GM12878 (cell line): ENCODE data around the gene ATF6B. TPM values are rescaled to one million over a fixed set of nuclear protein-coding genes. Genes with fewer than 3 reads are reported as not detected.

Source experiments
- ATAC-seq: fragments of 200-7000 bp; cut with Tn5 transposase; 3 replicates; pipeline ENCODE4 v1.9.1; 2020; ENCODE audit warnings: mild to moderate bottlenecking, moderate library complexity
- BruUV-seq: library from RNA; stranded (reverse); fragments of 400-500 nt; replicated peaks from 2 replicates; lab custom pipeline; 2021; lab: Mats Ljungman, UMichigan
- CTCF ChIA-PET: fragments of 300-600 bp; sonication (Branson Sonifier 250); formaldehyde crosslinking; extraction: SDS; loops from one replicate; lab custom pipeline; 2021; ENCODE audit warnings: inconsistent platforms; lab: Yijun Ruan, JAX
- POLR2A ChIA-PET: fragments of 350-600 bp; formaldehyde crosslinking; extraction: SDS; loops from one replicate; lab custom pipeline; 2021; ENCODE audit warnings: inconsistent platforms; lab: Charles Lee
- RAD21 ChIA-PET: fragments of 300-600 bp; sonication (Branson Sonifier 250); formaldehyde crosslinking; loops from one replicate; lab custom pipeline; 2023; ENCODE audit warnings: antibody characterized with exemption; ENCODE audit not compliant: unreplicated experiment; lab: Charles Lee
- SMC1A ChIA-PET: fragments of 300-600 bp; sonication (Branson Sonifier 250); formaldehyde crosslinking; loops from one replicate; lab custom pipeline; 2023; ENCODE audit not compliant: unreplicated experiment, uncharacterized antibody; lab: Charles Lee
- DNase-seq: peaks from one replicate; pipeline ENCODE4 v3.0.0-alpha.2; 2011; ENCODE audit warnings: low read depth, low spot score
- FAIRE-seq: peaks from 3 replicates; lab custom pipeline; 2011; peaks lifted over from hg19 to GRCh38; lab: Jason Lieb, UNC
- H2AFZ ChIP-seq: 2 replicates; pipeline ENCODE4 v1.6.0; 2011; ENCODE audit warnings: low read depth, low read length, control low read depth; ENCODE audit not compliant: control insufficient read depth
- H3K27ac ChIP-seq: 2 replicates; pipeline ENCODE4 v1.5.1; 2011; ENCODE audit warnings: control low read depth; ENCODE audit not compliant: control insufficient read depth, insufficient read depth
- H3K27me3 ChIP-seq, 2 experiments: replicated peaks in 1 of 2; 2 replicates each; pipeline versions ENCODE4 v1.6.0 to v1.6.1; 2011; ENCODE audit warnings: low read length in 1 of 2; ENCODE audit not compliant: control insufficient read depth in 2 of 2, insufficient read depth in 2 of 2
- H3K36me3 ChIP-seq, 2 experiments: 2 replicates each; pipeline ENCODE4 v1.5.1; 2011; ENCODE audit warnings: low read length in 1 of 2; ENCODE audit not compliant: control insufficient read depth in 2 of 2, insufficient read depth in 2 of 2
- H3K4me1 ChIP-seq: 2 replicates; pipeline ENCODE4 v1.6.1; 2011; ENCODE audit warnings: mild to moderate bottlenecking, low read length, moderate library complexity, mixed read lengths; ENCODE audit not compliant: control insufficient read depth, insufficient read depth
- H3K4me2 ChIP-seq: 2 replicates; pipeline ENCODE4 v1.6.0; 2011; ENCODE audit warnings: control low read depth; ENCODE audit not compliant: control insufficient read depth, insufficient read depth
- H3K4me3 ChIP-seq: fragments of 200-600 bp; sonication (generic); 2 replicates; pipeline ENCODE4 v1.5.1; 2016
- H3K79me2 ChIP-seq: 2 replicates; pipeline ENCODE4 v1.6.0; 2011; ENCODE audit warnings: low read length; ENCODE audit not compliant: control insufficient read depth, insufficient read depth
- H3K9ac ChIP-seq: 2 replicates; pipeline ENCODE4 v1.8.0; 2011; ENCODE audit warnings: low read length, control low read depth, mixed read lengths; ENCODE audit not compliant: control insufficient read depth, insufficient read depth
- H3K9me3 ChIP-seq: replicated peaks from 3 replicates; pipeline ENCODE4 v1.5.1; 2011; ENCODE audit warnings: mild to moderate bottlenecking, low read length; ENCODE audit not compliant: control insufficient read depth, insufficient read depth
- H4K20me1 ChIP-seq: 2 replicates; pipeline ENCODE4 v1.6.0; 2011; ENCODE audit not compliant: control insufficient read depth, insufficient read depth
- CHD4 ChIP-seq: fragments of 200-600 bp; sonication (generic); IDR thresholded peaks from 2 replicates; pipeline ENCODE4 v1.6.1; 2016; ENCODE audit warnings: mild to moderate bottlenecking
- MTA3 ChIP-seq: IDR thresholded peaks from 2 replicates; pipeline ENCODE4 v1.6.1; 2012; ENCODE audit warnings: low read length, inconsistent platforms, borderline replicate concordance
- MYC ChIP-seq: IDR thresholded peaks from 2 replicates; pipeline ENCODE4 v1.6.1; 2011; ENCODE audit warnings: mild to moderate bottlenecking, low read length, moderate library complexity, inconsistent platforms; ENCODE audit not compliant: insufficient read depth, insufficient replicate concordance, insufficient read length, severe bottlenecking
- PAX5 ChIP-seq: IDR thresholded peaks from 2 replicates; pipeline ENCODE4 v1.6.1; 2011; ENCODE audit warnings: low read depth, low read length, borderline replicate concordance
- SIN3A ChIP-seq: IDR thresholded peaks from 2 replicates; pipeline ENCODE4 v1.6.1; 2012; ENCODE audit warnings: low read depth, low read length, improper control_type of control experiment
- SIX5 ChIP-seq: IDR thresholded peaks from 2 replicates; pipeline ENCODE4 v1.6.1; 2011; ENCODE audit warnings: mild to moderate bottlenecking, low read depth, low read length, moderate library complexity; ENCODE audit not compliant: severe bottlenecking
- SUZ12 ChIP-seq: fragments of 200-600 bp; sonication (generic); IDR thresholded peaks from one replicate; pipeline ENCODE4 v1.6.1; 2018; ENCODE audit warnings: antibody characterized with exemption, mild to moderate bottlenecking; ENCODE audit not compliant: unreplicated experiment
- WRNIP1 ChIP-seq: IDR thresholded peaks from 2 replicates; pipeline ENCODE4 v1.6.1; 2011; ENCODE audit warnings: low read depth, low read length, improper control_type of control experiment, borderline replicate concordance
- WGBS: methylation state at CpG from one replicate; pipeline ENCODE4 v1.1.6; 2016; ENCODE audit warnings: low lambda C conversion rate; ENCODE audit not compliant: insufficient replicate concordance, insufficient coverage; ENCODE audit errors: missing lambda C conversion rate; 5-methylcytosine and 5-hydroxymethylcytosine counted together
- in situ Hi-C: fragments of 300-500 bp; cut with MboI; formaldehyde crosslinking; loops from 9 replicates; pipeline ENCODE4 v1.14.3; 2018; ENCODE audit warnings: mixed read lengths
- intact Hi-C: fragments of 100-400 bp; cut with micrococcal nuclease; formaldehyde crosslinking; loops from one replicate; pipeline ENCODE4 v1.14.2; 2022; ENCODE audit not compliant: unreplicated experiment
- polyA plus RNA-seq, 11 experiments: library from polyadenylated mRNA; depleted of rRNA in 4 of 11; unstranded in 6 of 11; stranded (reverse) in 5 of 11; fragments of >200 nt; fragmentation: Nextera tagmentation in 4 of 11; fragmentation: Illumina TruSeq in 1 of 11; extraction: Ambion mirVana in 4 of 11; extraction: Trizol in 1 of 11; gene quantifications; 1 replicate in 1 of 11; 2 replicates in 10 of 11; pipeline versions ENCODE4 v1.2.1 to v1.2.3, GENCODE V29; 2011 to 2016; ENCODE audit warnings: inconsistent platforms in 2 of 11, missing spikeins in 2 of 11, low read depth in 1 of 11
- total RNA-seq, 4 experiments: library from RNA; depleted of rRNA in 3 of 4; stranded (reverse); fragments of >200 nt in 3 of 4; fragmentation: Illumina TruSeq in 1 of 4; extraction: Trizol in 1 of 4; gene quantifications; 2 replicates each; pipeline versions ENCODE4 v1.2.1 to v1.2.3, GENCODE V29; 2013 to 2021
- TF ChIP-seq, protein P1 (sequence below): IDR thresholded peaks from 2 replicates; pipeline ENCODE4 v1.6.1; 2011; ENCODE audit warnings: borderline replicate concordance, low read depth, mild to moderate bottlenecking, moderate library complexity, low read length; ENCODE audit not compliant: insufficient read depth, poor library complexity, severe bottlenecking

Gene ATF6B
- total and polyA plus RNA-seq, 10 of the 15 experiments (the other 5 are each of a cell fraction or from before 2014, with no cell fraction given), result 13.6 to 83.9 (median 44.0) TPM

DNA sequence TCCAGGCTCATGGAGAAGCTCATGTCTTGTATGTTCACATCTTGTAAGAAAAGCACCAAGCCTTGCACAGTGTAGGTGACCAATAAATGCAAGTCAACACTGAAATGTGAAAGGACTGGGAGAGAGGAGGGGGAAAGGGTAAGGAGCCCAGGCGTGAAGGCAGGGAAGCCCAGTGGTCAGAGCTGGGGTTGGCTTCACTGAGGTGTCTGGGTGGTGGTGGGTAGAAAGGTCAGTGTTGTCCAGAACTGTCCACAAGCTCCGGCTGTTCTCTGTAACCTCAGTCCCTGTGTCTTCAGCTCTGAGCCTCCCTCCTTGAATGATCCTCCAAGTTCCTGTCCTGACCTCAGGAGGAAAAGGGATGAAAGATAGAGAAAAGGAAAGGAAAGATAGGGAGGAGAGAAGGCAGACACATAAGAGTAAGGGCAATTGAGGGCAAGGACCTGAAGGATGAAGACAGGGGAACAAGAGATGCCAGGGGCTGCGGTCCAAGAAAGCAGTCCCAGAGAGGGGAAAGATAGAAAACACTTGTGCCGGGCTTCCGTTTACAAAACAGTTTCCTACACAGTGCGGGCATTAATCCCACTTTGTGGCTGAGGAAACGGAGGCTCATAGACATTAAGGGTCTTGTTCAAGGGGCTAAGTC, 16.5 kb downstream of the ATF6B start:
- ChIA-PET RAD21 (no interaction called here), SMC1A (no interaction called here), CTCF (no interaction called here), POLR2A (no interaction called here)
- Histone ChIP-seq H3K4me3 (no peak overlapping the region), H2AFZ (no peak overlapping the region), H3K4me2 (no peak overlapping the region), H3K27me3 (no peaks in the 10 kb centered on the region; a peak in 1 of 4 replicates), H3K9ac (no peak overlapping the region), H3K27ac (no peak overlapping the region), H3K36me3 (peaks cover 0 to 8% of the 10 kb centered on the region in 2 experiments; a peak in 3 of 4 replicates), H3K9me3 (no peaks in the 10 kb centered on the region), H3K4me1 (no peaks in the 10 kb centered on the region), H3K79me2 (no peaks in the 10 kb centered on the region), H4K20me1 (no peaks in the 10 kb centered on the region)
- DNase-seq (no peak), ATAC-seq (no peak), FAIRE-seq (no peak)
- intact Hi-C loops (loop anchor here (10.0 kb wide), 1 partner anchor 673 kb away; no protein-coding TSS in a partner anchor), in situ Hi-C loops (no loop called here)
- no TSS peak for BruUV-seq
- 88% methylated on average over 7 of the region's 7 CpGs for WGBS
- TF ChIP-seq CHD4 (no peak), SIX5 (no peak), WRNIP1 (no peak), SIN3A (no peak), PAX5 (no peak), SUZ12 (no peak), MTA3 (no peak), MYC (no peak)
- TF ChIP-seq, protein P1, sequence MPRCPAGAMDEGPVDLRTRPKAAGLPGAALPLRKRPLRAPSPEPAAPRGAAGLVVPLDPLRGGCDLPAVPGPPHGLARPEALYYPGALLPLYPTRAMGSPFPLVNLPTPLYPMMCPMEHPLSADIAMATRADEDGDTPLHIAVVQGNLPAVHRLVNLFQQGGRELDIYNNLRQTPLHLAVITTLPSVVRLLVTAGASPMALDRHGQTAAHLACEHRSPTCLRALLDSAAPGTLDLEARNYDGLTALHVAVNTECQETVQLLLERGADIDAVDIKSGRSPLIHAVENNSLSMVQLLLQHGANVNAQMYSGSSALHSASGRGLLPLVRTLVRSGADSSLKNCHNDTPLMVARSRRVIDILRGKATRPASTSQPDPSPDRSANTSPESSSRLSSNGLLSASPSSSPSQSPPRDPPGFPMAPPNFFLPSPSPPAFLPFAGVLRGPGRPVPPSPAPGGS, result no peak
